ENCODE measurements around the gene PHF1.

PHF1 gene

GRCh38 chr6:33441457-33441856 lies 30.6 kb downstream of the PHF1 start:
- in situ Hi-C loops (cut with HindIII; ENCODE audit: low sequenced_read_pairs): no loop called here
- no peak for DNase-seq (ENCODE audit: low read depth)
- TF ChIP-seq, protein P1, sequence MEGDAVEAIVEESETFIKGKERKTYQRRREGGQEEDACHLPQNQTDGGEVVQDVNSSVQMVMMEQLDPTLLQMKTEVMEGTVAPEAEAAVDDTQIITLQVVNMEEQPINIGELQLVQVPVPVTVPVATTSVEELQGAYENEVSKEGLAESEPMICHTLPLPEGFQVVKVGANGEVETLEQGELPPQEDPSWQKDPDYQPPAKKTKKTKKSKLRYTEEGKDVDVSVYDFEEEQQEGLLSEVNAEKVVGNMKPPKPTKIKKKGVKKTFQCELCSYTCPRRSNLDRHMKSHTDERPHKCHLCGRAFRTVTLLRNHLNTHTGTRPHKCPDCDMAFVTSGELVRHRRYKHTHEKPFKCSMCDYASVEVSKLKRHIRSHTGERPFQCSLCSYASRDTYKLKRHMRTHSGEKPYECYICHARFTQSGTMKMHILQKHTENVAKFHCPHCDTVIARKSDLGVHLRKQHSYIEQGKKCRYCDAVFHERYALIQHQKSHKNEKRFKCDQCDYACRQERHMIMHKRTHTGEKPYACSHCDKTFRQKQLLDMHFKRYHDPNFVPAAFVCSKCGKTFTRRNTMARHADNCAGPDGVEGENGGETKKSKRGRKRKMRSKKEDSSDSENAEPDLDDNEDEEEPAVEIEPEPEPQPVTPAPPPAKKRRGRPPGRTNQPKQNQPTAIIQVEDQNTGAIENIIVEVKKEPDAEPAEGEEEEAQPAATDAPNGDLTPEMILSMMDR (IDR thresholded peaks at IDR 0.05; ENCODE audit: low read depth, low read length, missing control alignments): no peak
- H3K4me3 ChIP-seq (ENCODE audit: low read depth, low read length): no peak overlapping the region

DNA sequence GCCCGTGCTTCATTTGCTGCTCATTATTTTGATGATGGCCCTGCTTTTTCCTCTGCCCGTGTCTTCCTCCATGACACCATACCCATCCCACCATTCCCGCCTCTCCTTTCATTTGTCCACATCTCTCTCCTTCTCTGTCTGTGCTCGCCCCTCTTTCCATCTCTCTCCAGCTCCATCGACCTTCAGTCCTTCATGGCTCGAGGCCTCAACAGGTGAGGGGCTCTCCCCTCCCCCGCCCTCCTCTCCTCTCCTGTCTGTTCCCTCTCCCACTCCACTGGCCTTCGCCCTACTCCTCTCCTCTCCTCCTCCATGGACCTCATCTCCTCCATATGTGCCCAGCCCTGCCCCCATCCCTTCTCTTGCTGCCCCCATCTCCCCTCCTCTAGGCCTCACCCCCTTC lies 31.5 kb downstream of the PHF1 start:
- TF ChIP-seq, protein P1 (IDR thresholded peaks at IDR 0.05; ENCODE audit: low read depth, low read length, missing control alignments): no peak
- H3K4me3 ChIP-seq (ENCODE audit: low read depth, low read length): no peak overlapping the region
- in situ Hi-C loops (cut with HindIII; ENCODE audit: low sequenced_read_pairs): no loop called here
- no peak for DNase-seq (ENCODE audit: low read depth)

- TF ChIP-seq, protein P1 (IDR thresholded peaks at IDR 0.05; ENCODE audit: low read depth, low read length, missing control alignments): no peak
- no peak for DNase-seq (ENCODE audit: low read depth)
- no peak overlapping the region for H3K4me3 ChIP-seq (ENCODE audit: low read depth, low read length)
- in situ Hi-C loops (cut with HindIII; ENCODE audit: low sequenced_read_pairs): no loop called here
Measured at GRCh38 chr6:33443025-33443424, 32.2 kb downstream of the PHF1 start.

GRCh38 chr6:33443619-33444504 lies 33.0 kb downstream of the PHF1 start:
- TF ChIP-seq, protein P1 (IDR thresholded peaks at IDR 0.05; ENCODE audit: low read depth, low read length, missing control alignments): no peak
- DNase-seq (ENCODE audit: low read depth): no peak
- in situ Hi-C loops (cut with HindIII; ENCODE audit: low sequenced_read_pairs): no loop called here
- H3K4me3 ChIP-seq (ENCODE audit: low read depth, low read length): no peak overlapping the region

DNA sequence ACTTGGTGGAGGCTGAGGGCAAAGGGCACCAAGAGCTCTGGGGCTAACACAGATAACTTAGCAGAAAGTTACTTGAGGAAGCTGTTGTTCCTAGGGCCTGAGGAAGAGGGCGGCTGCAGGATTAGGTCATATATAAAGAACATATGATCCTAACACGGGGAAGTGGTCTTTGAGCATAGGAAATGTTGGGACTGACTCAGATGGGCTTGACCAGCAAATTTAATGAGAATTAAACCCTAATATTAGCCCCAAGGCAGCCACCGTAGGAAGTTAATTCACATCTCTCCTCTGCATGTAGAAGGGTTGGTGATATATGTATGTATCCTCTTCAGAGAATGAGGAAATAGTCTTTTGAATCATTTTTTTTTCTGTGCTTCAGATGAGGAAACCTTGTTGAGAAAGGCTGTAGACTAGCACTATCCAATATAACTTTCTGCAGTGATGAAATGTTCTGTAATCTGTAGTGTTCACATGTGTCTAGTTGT lies 34.3 kb downstream of the PHF1 start:
- no peak overlapping the region for H3K4me3 ChIP-seq (ENCODE audit: low read depth, low read length)
- TF ChIP-seq, protein P1 (IDR thresholded peaks at IDR 0.05; ENCODE audit: low read depth, low read length, missing control alignments): no peak
- in situ Hi-C loops (cut with HindIII; ENCODE audit: low sequenced_read_pairs): no loop called here
- DNase-seq (ENCODE audit: low read depth): no peak

- in situ Hi-C loops (cut with HindIII; ENCODE audit: low sequenced_read_pairs): no loop called here
- H3K4me3 ChIP-seq (ENCODE audit: low read depth, low read length): no peak overlapping the region
- TF ChIP-seq, protein P1 (IDR thresholded peaks at IDR 0.05; ENCODE audit: low read depth, low read length, missing control alignments): no peak
- DNase-seq (ENCODE audit: low read depth): no peak
Measured at GRCh38 chr6:33446356-33446755, 35.5 kb downstream of the PHF1 start.

Measured in astrocyte of the cerebellum (primary cell).